H1 (cell line): ENCODE results near the gene TEX2. TPM values are rescaled to one million over a fixed set of nuclear protein-coding genes. Genes with fewer than 3 reads are reported as not detected.

Experiments used
- BACH1 ChIP-seq: IDR thresholded peaks from 2 replicates; pipeline ENCODE4 v1.6.1; 2012; ENCODE audit warnings: low read length, improper control_type of control experiment
- CHD1 ChIP-seq: IDR thresholded peaks from 2 replicates; pipeline ENCODE4 v1.6.1; 2012; ENCODE audit warnings: low read depth, low read length, improper control_type of control experiment
- EP300 ChIP-seq, 2 experiments: IDR thresholded peaks; 1 replicate in 1 of 2; 2 replicates in 1 of 2; pipeline ENCODE4 v1.6.1; 2011 to 2012; ENCODE audit warnings: low read depth in 2 of 2, low read length in 2 of 2, mild to moderate bottlenecking in 2 of 2, borderline replicate concordance in 1 of 2, inconsistent platforms in 1 of 2, moderate library complexity in 1 of 2
- KDM4A ChIP-seq: IDR thresholded peaks from one replicate; pipeline ENCODE4 v1.7.1; 2012; ENCODE audit warnings: low read depth, mild to moderate bottlenecking, moderate library complexity, low read length, inconsistent platforms; ENCODE audit not compliant: severe bottlenecking
- SIX5 ChIP-seq: IDR thresholded peaks from 2 replicates; pipeline ENCODE4 v1.6.1; 2011; ENCODE audit warnings: mild to moderate bottlenecking, low read depth, low read length
- SP1 ChIP-seq: IDR thresholded peaks from 2 replicates; pipeline ENCODE4 v1.6.1; 2011; ENCODE audit warnings: low read depth, low read length
- SP4 ChIP-seq: IDR thresholded peaks from 2 replicates; pipeline ENCODE4 v1.6.1; 2012; ENCODE audit warnings: low read length, inconsistent platforms
- TEAD4 ChIP-seq: IDR thresholded peaks from 2 replicates; pipeline ENCODE4 v1.6.1; 2012; ENCODE audit warnings: low read depth, low read length, inconsistent platforms, mixed read lengths
- polyA plus RNA-seq, 7 experiments: library from polyadenylated mRNA; depleted of rRNA in 3 of 7; stranded (reverse) in 5 of 7; unstranded in 2 of 7; fragments of >200 nt in 5 of 7; fragments of 200-250 nt in 2 of 7; gene quantifications; 1 replicate in 5 of 7; 2 replicates in 1 of 7; 4 replicates in 1 of 7; pipeline versions ENCODE4 v1.2.1 to v1.2.3, GENCODE V29; 2011 to 2013; ENCODE audit warnings: missing spikeins in 2 of 7, mixed read lengths in 2 of 7
- total RNA-seq: library from RNA; stranded (reverse); fragmentation: NEBNext Ultra II Directional; extraction: Animal tissue kit (Norgen Biotek cat#: 25700); gene quantifications from 2 replicates; pipeline ENCODE4 v1.2.1, GENCODE V29; 2021
- TF ChIP-seq, protein P1 (sequence below): fragments of 300-600 bp; sonication (generic); IDR thresholded peaks from 2 replicates; pipeline ENCODE4 v1.7.1; 2012; ENCODE audit warnings: low read length, moderate library complexity, mild to moderate bottlenecking, inconsistent platforms; ENCODE audit not compliant: insufficient replicate concordance
- TF ChIP-seq, protein P2 (sequence below): IDR thresholded peaks from 2 replicates; pipeline ENCODE4 v1.6.1; 2012; ENCODE audit warnings: inconsistent platforms
- TF ChIP-seq, protein P3 (sequence below): IDR thresholded peaks from 2 replicates; pipeline ENCODE4 v1.6.1; 2011; ENCODE audit warnings: low read depth, mild to moderate bottlenecking, low read length; ENCODE audit not compliant: insufficient read depth

TEX2 gene
- total and polyA plus RNA-seq, 2 of the 8 experiments (the other 6 are each of a cell fraction or from before 2014, with no cell fraction given): 6.1 to 15.6 TPM

DNA sequence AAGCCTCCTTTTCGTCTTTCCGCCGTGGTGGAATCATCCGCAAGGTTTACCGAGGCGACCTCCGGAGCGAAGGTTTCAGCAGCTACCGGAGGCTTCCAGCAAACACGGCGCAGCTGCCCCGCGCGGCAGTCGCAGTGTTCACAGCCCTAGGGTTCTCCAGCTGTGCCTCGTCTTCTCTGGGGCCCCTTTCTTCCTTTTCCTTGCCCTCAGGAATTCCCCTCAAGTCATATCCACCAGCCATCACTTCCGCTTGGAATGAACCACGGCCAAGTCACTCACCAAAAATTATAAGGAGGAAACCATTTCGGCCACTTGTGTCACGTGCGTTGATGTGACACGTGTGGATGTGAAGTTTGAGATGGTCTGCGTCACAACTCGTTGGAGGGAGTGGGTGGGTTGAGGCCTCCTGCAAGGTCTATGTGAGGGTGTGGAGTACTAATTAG lies 132.5 kb downstream of the TEX2 start (continued):
- TF ChIP-seq, protein P1, sequence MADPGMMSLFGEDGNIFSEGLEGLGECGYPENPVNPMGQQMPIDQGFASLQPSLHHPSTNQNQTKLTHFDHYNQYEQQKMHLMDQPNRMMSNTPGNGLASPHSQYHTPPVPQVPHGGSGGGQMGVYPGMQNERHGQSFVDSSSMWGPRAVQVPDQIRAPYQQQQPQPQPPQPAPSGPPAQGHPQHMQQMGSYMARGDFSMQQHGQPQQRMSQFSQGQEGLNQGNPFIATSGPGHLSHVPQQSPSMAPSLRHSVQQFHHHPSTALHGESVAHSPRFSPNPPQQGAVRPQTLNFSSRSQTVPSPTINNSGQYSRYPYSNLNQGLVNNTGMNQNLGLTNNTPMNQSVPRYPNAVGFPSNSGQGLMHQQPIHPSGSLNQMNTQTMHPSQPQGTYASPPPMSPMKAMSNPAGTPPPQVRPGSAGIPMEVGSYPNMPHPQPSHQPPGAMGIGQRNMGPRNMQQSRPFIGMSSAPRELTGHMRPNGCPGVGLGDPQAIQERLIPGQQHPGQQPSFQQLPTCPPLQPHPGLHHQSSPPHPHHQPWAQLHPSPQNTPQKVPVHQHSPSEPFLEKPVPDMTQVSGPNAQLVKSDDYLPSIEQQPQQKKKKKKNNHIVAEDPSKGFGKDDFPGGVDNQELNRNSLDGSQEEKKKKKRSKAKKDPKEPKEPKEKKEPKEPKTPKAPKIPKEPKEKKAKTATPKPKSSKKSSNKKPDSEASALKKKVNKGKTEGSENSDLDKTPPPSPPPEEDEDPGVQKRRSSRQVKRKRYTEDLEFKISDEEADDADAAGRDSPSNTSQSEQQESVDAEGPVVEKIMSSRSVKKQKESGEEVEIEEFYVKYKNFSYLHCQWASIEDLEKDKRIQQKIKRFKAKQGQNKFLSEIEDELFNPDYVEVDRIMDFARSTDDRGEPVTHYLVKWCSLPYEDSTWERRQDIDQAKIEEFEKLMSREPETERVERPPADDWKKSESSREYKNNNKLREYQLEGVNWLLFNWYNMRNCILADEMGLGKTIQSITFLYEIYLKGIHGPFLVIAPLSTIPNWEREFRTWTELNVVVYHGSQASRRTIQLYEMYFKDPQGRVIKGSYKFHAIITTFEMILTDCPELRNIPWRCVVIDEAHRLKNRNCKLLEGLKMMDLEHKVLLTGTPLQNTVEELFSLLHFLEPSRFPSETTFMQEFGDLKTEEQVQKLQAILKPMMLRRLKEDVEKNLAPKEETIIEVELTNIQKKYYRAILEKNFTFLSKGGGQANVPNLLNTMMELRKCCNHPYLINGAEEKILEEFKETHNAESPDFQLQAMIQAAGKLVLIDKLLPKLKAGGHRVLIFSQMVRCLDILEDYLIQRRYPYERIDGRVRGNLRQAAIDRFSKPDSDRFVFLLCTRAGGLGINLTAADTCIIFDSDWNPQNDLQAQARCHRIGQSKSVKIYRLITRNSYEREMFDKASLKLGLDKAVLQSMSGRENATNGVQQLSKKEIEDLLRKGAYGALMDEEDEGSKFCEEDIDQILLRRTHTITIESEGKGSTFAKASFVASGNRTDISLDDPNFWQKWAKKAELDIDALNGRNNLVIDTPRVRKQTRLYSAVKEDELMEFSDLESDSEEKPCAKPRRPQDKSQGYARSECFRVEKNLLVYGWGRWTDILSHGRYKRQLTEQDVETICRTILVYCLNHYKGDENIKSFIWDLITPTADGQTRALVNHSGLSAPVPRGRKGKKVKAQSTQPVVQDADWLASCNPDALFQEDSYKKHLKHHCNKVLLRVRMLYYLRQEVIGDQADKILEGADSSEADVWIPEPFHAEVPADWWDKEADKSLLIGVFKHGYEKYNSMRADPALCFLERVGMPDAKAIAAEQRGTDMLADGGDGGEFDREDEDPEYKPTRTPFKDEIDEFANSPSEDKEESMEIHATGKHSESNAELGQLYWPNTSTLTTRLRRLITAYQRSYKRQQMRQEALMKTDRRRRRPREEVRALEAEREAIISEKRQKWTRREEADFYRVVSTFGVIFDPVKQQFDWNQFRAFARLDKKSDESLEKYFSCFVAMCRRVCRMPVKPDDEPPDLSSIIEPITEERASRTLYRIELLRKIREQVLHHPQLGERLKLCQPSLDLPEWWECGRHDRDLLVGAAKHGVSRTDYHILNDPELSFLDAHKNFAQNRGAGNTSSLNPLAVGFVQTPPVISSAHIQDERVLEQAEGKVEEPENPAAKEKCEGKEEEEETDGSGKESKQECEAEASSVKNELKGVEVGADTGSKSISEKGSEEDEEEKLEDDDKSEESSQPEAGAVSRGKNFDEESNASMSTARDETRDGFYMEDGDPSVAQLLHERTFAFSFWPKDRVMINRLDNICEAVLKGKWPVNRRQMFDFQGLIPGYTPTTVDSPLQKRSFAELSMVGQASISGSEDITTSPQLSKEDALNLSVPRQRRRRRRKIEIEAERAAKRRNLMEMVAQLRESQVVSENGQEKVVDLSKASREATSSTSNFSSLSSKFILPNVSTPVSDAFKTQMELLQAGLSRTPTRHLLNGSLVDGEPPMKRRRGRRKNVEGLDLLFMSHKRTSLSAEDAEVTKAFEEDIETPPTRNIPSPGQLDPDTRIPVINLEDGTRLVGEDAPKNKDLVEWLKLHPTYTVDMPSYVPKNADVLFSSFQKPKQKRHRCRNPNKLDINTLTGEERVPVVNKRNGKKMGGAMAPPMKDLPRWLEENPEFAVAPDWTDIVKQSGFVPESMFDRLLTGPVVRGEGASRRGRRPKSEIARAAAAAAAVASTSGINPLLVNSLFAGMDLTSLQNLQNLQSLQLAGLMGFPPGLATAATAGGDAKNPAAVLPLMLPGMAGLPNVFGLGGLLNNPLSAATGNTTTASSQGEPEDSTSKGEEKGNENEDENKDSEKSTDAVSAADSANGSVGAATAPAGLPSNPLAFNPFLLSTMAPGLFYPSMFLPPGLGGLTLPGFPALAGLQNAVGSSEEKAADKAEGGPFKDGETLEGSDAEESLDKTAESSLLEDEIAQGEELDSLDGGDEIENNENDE: no peak
- TF ChIP-seq BACH1: no peak
- TF ChIP-seq, protein P2, sequence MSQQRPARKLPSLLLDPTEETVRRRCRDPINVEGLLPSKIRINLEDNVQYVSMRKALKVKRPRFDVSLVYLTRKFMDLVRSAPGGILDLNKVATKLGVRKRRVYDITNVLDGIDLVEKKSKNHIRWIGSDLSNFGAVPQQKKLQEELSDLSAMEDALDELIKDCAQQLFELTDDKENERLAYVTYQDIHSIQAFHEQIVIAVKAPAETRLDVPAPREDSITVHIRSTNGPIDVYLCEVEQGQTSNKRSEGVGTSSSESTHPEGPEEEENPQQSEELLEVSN: 0 out of 2 replicates have a peak, but pooled peaks have one; percentile 9
- TF ChIP-seq, protein P3, sequence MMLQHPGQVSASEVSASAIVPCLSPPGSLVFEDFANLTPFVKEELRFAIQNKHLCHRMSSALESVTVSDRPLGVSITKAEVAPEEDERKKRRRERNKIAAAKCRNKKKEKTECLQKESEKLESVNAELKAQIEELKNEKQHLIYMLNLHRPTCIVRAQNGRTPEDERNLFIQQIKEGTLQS: no peak
- no peak for TF ChIP-seq CHD1
- no peak for TF ChIP-seq SP4
- TF ChIP-seq EP300 (IDR thresholded peaks at IDR 0.05; ENCODE audit: borderline replicate concordance in 1 of 2, low read depth in 2 of 2, low read length in 2 of 2): no peak
- TF ChIP-seq SP1: no peak
- TF ChIP-seq KDM4A: peak; percentile 50
- no peak for TF ChIP-seq SIX5
- TF ChIP-seq TEAD4: no peak
